ENCODE results near the gene KCNQ4. TPM values are rescaled to one million over a fixed set of nuclear protein-coding genes. Genes with fewer than 3 reads are reported as not detected.

Gene KCNQ4
- 0.78 to 0.97 TPM (median 0.79 TPM) in 3 replicates for total RNA-seq

DNA sequence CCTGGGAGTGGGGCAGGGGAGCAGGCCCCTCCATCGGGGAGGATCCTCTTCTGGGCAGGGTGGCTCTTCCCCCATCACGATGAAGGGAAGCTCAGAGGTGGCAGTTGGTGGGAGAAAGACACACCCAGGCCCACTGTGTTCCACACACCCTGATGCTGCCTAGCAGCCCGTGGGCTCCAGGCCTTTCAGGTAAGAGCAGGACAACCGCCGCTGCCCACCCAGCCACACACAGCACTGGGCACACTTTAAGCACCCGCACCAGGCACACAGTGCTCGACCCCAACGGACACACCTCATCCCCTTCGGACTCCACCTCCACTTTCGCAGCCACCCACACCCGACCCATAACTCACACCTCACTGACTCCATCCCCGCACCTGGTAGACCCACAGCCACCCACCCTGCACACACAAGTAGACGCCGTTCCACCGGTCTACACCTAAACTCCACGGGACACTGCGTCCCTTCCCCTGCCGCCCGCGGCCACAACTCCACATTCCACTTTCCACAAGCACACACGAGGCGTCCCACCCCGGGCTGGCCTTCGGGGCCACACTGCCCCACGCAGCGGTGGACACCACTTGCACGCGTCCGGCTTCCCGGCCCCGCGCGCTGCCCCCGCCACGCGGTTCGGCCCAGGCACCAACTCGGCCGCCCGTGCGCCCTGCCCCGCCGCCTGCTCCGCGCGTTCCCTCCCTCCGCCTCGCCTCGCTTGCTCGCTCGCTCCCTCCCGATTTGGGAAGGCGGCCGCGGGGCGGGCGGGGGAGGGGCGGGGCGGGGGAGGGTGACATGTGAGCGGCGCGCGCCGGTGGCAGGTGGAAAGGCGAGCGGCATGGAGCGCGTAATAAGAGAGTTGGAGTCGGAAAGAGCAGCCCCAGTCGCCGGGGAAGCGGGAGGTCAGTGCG is at the start of gene KCNQ4:
KCNQ4 (plus strand) TSS at position 787 of the 905 bp plus-strand sequence. CDS start 307 bp downstream, outside the sequence.
- H3K4me1 Mint-ChIP-seq, result peaks cover 24% of the 10 kb centered on the region
- no peak within 1 kb of the TSS for H3K27ac Mint-ChIP-seq
- H3K36me3 Mint-ChIP-seq, result peaks cover 4% of the 10 kb centered on the region
- TF ChIP-seq CTCF (IDR thresholded peaks at IDR 0.05; ENCODE audit: unreplicated experiment), result no peak
- peak within 1 kb of the TSS; percentile 69 for H3K4me3 Mint-ChIP-seq
- H3K9me3 Mint-ChIP-seq, result no peaks in the 10 kb centered on the region
- DNase-seq (ENCODE audit: low spot score in 2 of 2, unreplicated experiment in 2 of 2), result no peak
- H3K27me3 Mint-ChIP-seq (ENCODE audit: low read depth), result peaks cover 43% of the 10 kb centered on the region

GRCh38 chr1:40734882-40735628 is 48.5 kb upstream of the KCNQ4 start:
- Mint-ChIP-seq H3K9me3 (no peaks in the 10 kb centered on the region), H3K4me3 (no peak overlapping the region), H3K36me3 (peaks cover 30% of the 10 kb centered on the region), H3K27ac (peak overlapping the region; percentile 52), H3K4me1 (peaks cover 31% of the 10 kb centered on the region), H3K27me3 (ENCODE audit: low read depth) (no peaks in the 10 kb centered on the region)
- no peak for DNase-seq (ENCODE audit: low spot score in 2 of 2, unreplicated experiment in 2 of 2)
- TF ChIP-seq CTCF (IDR thresholded peaks at IDR 0.05; ENCODE audit: unreplicated experiment), result no peak

DNA sequence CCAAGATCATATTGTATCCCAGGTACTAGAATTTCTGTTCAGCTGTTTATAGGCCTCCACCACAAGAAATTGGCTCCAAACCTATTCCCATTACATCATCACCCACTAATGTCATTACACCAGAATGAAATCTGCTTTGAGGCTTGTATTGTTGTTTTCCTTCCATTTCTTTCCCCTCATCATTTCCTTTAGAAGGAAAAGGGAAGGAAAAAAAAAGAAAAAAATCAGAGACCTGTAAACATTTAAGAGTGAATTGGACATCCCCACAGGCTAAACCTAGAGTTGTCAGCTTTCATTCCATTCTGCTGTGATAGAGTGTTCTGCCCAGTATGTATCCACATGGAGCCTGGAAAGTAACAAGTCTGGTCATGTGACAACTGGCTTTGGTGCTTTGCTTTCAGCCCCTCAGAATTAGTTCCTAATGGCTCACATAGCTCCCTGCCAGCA is 47.5 kb upstream of the KCNQ4 start:
- Mint-ChIP-seq H3K4me1 (peaks cover 36% of the 10 kb centered on the region), H3K36me3 (peaks cover 30% of the 10 kb centered on the region), H3K27me3 (ENCODE audit: low read depth) (no peaks in the 10 kb centered on the region), H3K27ac (peak overlapping the region; percentile 92), H3K9me3 (no peaks in the 10 kb centered on the region), H3K4me3 (no peak overlapping the region)
- DNase-seq (ENCODE audit: low spot score in 2 of 2, unreplicated experiment in 2 of 2), result no peak
- no peak for TF ChIP-seq CTCF (IDR thresholded peaks at IDR 0.05; ENCODE audit: unreplicated experiment)

DNA sequence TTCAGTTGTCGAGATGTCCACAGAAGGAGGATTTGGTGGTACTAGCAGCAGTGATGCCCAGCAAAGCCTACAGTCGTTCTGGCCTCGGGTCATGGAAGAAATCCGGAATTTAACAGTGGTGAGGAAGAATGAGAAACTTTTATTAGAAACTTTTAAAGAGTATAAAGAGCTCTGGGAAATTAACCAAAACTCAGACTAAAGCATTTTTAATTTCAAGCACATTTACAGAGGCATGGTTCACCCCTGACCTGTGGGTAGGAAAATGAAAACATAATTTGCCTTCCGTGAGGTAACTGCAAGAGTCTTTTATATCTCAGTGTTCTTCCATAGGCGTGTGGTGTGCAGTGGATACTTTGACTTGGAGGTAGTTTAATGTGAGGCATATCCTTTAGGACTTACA is 44.8 kb upstream of the KCNQ4 start:
- Mint-ChIP-seq H3K4me1 (peaks cover 23% of the 10 kb centered on the region), H3K4me3 (no peak overlapping the region), H3K36me3 (peaks cover 37% of the 10 kb centered on the region), H3K27ac (peak overlapping the region; percentile 66), H3K9me3 (no peaks in the 10 kb centered on the region), H3K27me3 (ENCODE audit: low read depth) (no peaks in the 10 kb centered on the region)
- TF ChIP-seq CTCF (IDR thresholded peaks at IDR 0.05; ENCODE audit: unreplicated experiment), result no peak
- no peak for DNase-seq (ENCODE audit: low spot score in 2 of 2, unreplicated experiment in 2 of 2)

DNA sequence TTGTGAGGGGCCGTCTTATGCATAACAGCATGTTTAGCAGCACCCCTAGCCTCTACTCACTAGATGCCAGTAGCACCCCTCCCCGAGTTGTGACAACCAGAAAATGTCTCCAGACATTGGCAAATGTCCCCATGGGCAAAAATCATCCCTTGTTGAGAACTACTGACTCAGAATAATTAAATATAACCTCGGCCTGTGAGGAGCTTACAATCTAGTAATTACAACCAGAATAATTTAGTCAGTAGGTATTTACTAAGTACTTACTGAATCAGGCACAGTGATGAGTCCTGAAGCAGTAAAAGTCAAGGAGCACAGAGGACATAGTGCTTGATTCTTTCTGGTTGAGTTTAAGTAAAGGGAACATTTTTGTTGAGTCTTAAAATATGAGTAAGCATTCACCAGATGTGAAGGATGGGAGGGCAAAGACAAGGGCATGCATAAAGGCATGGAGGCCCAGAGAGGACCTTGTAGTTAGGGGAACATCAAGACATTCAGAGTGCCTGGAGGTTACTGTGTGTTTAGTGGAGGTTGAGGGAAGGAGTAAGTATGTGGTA is 44.1 kb upstream of the KCNQ4 start:
- H3K4me1 Mint-ChIP-seq, result peaks cover 23% of the 10 kb centered on the region
- no peak overlapping the region for H3K4me3 Mint-ChIP-seq
- H3K36me3 Mint-ChIP-seq, result peaks cover 37% of the 10 kb centered on the region
- TF ChIP-seq CTCF (IDR thresholded peaks at IDR 0.05; ENCODE audit: unreplicated experiment), result no peak
- no peaks in the 10 kb centered on the region for H3K27me3 Mint-ChIP-seq (ENCODE audit: low read depth)
- no peaks in the 10 kb centered on the region for H3K9me3 Mint-ChIP-seq
- H3K27ac Mint-ChIP-seq, result peak overlapping the region; percentile 13
- DNase-seq (ENCODE audit: low spot score in 2 of 2, unreplicated experiment in 2 of 2), result no peak

Measured in mesothelial cell of epicardium (in vitro differentiated cells).